Measurements from ENCODE around the gene CNBP. TPM values are rescaled to one million over a fixed set of nuclear protein-coding genes. Genes with fewer than 3 reads are reported as not detected.

CNBP gene
- total and polyA plus RNA-seq, 2 donors (not counting 3 experiments of a cell fraction or from before 2014, with no cell fraction given): 196 to 205 TPM

DNA sequence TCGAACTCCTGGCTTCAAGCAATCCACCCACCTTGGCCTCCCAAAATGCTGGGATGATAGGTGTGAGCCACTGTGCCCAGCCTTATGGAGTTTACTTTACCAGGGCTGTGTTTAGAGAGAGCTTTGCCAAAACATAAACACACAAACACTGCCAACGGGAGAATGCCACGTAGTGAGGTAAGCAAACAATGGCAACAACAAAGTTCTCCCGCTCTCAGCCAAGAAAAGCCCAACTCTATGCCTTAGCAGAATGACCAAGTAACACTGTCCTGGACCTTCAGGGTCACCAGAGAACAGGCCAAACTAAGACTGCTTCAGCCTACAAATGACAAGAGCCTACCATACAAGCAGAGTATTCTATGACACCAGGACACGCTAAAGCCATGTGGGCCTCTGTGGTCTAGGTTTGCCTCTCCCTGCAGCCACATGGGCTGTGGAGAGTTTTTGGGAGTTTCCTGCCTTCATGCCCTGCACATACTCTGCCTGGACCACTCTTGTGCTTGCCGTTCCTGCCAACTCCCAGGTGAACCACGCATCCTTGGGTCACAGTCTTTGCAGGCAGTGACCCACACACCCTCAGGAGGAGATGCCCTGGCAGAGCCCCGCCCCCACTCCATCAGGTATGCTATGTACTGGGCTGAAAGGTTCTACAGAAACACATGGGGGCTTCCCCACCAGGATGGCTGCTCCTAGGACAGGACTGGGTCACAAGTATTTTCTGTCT, 21.6 kb upstream of the CNBP start:
- Histone ChIP-seq H3K4me2 (ENCODE audit: insufficient read depth, low read length) (no peak overlapping the region), H3K27me3 (ENCODE audit: control insufficient read depth in 2 of 2, insufficient read depth in 2 of 2, low read length in 2 of 2) (no peaks in the 10 kb centered on the region), H3K9ac (replicated peaks; ENCODE audit: extremely low read depth, insufficient read depth, low read length) (no peak overlapping the region), H3K9me1 (replicated peaks; ENCODE audit: control insufficient read depth, extremely low read depth, insufficient read depth, low read length) (no peaks in the 10 kb centered on the region), H2AFZ (ENCODE audit: low read depth, low read length) (no peak overlapping the region), H3K4me3 (replicated peaks in 1 of 3; ENCODE audit: insufficient read depth in 1 of 3, low read depth in 1 of 3, low read length in 3 of 3) (no peak overlapping the region), H3K9me3 (replicated peaks; ENCODE audit: control insufficient read depth, insufficient read depth, low read length) (no peaks in the 10 kb centered on the region), H3K4me1 (ENCODE audit: control insufficient read depth, extremely low read depth, insufficient read depth, low read length) (no peaks in the 10 kb centered on the region), H3K27ac (ENCODE audit: insufficient read depth, low read depth, low read length) (no peak overlapping the region), H4K20me1 (replicated peaks; ENCODE audit: control insufficient read depth, extremely low read depth, insufficient read depth, low read length) (no peaks in the 10 kb centered on the region), H3K36me3 (ENCODE audit: control insufficient read depth in 2 of 2, extremely low read depth in 1 of 2, insufficient read depth in 2 of 2, low read length in 2 of 2) (no peaks in the 10 kb centered on the region), H3K79me2 (ENCODE audit: control insufficient read depth, insufficient read depth, low read length) (no peaks in the 10 kb centered on the region)
- no peak for DNase-seq (ENCODE audit: low read depth, low spot score)
- dilution Hi-C loops (cut with MboI; ENCODE audit: extremely low pct_ligation_motif_present, low sequenced_read_pairs): no loop called here
- no peak for TF ChIP-seq GATA2 (IDR thresholded peaks at IDR 0.05; ENCODE audit: insufficient read depth, insufficient read length, low read depth, low read length)
- no peak for TF ChIP-seq FOS (IDR thresholded peaks at IDR 0.05; ENCODE audit: borderline replicate concordance, insufficient read depth, low read length)
- TF ChIP-seq MYC (IDR thresholded peaks at IDR 0.05; ENCODE audit: low read depth, low read length): no peak
- no peak for TF ChIP-seq EZH2 (IDR thresholded peaks at IDR 0.05; ENCODE audit: borderline replicate concordance, low read depth, low read length, severe bottlenecking)
- TF ChIP-seq JUN (IDR thresholded peaks at IDR 0.05; ENCODE audit: borderline replicate concordance, insufficient read depth, insufficient read length, low read depth): no peak
- TF ChIP-seq, protein P1, sequence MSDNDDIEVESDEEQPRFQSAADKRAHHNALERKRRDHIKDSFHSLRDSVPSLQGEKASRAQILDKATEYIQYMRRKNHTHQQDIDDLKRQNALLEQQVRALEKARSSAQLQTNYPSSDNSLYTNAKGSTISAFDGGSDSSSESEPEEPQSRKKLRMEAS (IDR thresholded peaks at IDR 0.05; ENCODE audit: insufficient read depth, insufficient read length): no peak
- TF ChIP-seq POLR2A (IDR thresholded peaks at IDR 0.05; ENCODE audit: low read depth, low read length): no peak
- no peak for TF ChIP-seq POLR2AphosphoS5 (IDR thresholded peaks at IDR 0.05; ENCODE audit: insufficient read depth, low read depth, low read length)
- no peak for TF ChIP-seq CTCF (IDR thresholded peaks at IDR 0.05; ENCODE audit: extremely low read depth in 1 of 2, insufficient read depth in 1 of 2, low read depth in 1 of 2, low read length in 2 of 2)
- FAIRE-seq: no peak
- intact Hi-C loops (cut with micrococcal nuclease): no loop called here
- POLR2A ChIA-PET: no interaction called here
- CTCF ChIA-PET: interaction anchor here (1.5 to 3.8 kb wide), 2 partner anchors 9 kb away, joined by 3 to 12 read pairs; no protein-coding TSS in a partner anchor
- BruUV-seq (replicated peaks): no TSS peak

Measured in endothelial cell of umbilical vein (primary cell).